Vagina (tissue), 2 donors: Measurements from ENCODE around the gene OR2T6.

Source experiments
- CTCF ChIP-seq, 3 experiments: fragments of 450-650 bp in 2 of 3; fragments of 200-600 bp in 1 of 3; sonication (generic) in 1 of 3; IDR thresholded peaks; one replicate each; pipeline ENCODE4 v1.5.1; 2017 to 2019; ENCODE audit warnings: antibody characterized with exemption in 3 of 3, mild to moderate bottlenecking in 2 of 3, moderate library complexity in 2 of 3
- POLR2A ChIP-seq, 2 donors: fragments of 450-650 bp; IDR thresholded peaks; one replicate each; pipeline ENCODE4 v1.6.1; 2017; ENCODE audit warnings: antibody characterized with exemption in 2 of 2, mild to moderate bottlenecking in 2 of 2, moderate library complexity in 2 of 2

- TF ChIP-seq CTCF (IDR thresholded peaks at IDR 0.05) (no peak), POLR2A (IDR thresholded peaks at IDR 0.05) (no peak)
Observed at GRCh38 chr1:248380854-248381253, 5.3 kb downstream of the OR2T6 start.
